ENCODE measurements around the gene LYPD6B. TPM values are rescaled to one million over a fixed set of nuclear protein-coding genes. Genes with fewer than 3 reads are reported as not detected.

LYPD6B gene
- total and polyA plus RNA-seq, 2 donors = 5.3 to 15.2 TPM

GRCh38 chr2:149062531-149062930 is 24.0 kb downstream of the LYPD6B start:
- 71% methylated on average over 3 of the region's 3 CpGs for WGBS
- Histone ChIP-seq H3K4me1 (ENCODE audit: insufficient read depth) (no peaks in the 10 kb centered on the region), H3K36me3 (ENCODE audit: insufficient read depth) (no peaks in the 10 kb centered on the region), H3K27ac (ENCODE audit: low read depth) (no peak overlapping the region), H3K4me3 (ENCODE audit: low read depth, low read length) (no peak overlapping the region)
- no peak for DNase-seq (ENCODE audit: extremely low spot score)

GRCh38 chr2:149063177-149063576 is 24.7 kb downstream of the LYPD6B start:
- 75% methylated on average over 4 of the region's 4 CpGs for WGBS
- DNase-seq (ENCODE audit: extremely low spot score) = no peak
- no peaks in the 10 kb centered on the region for H3K36me3 ChIP-seq (ENCODE audit: insufficient read depth)
- H3K4me3 ChIP-seq (ENCODE audit: low read depth, low read length) = no peak overlapping the region
- no peak overlapping the region for H3K27ac ChIP-seq (ENCODE audit: low read depth)
- no peaks in the 10 kb centered on the region for H3K4me1 ChIP-seq (ENCODE audit: insufficient read depth)

DNA sequence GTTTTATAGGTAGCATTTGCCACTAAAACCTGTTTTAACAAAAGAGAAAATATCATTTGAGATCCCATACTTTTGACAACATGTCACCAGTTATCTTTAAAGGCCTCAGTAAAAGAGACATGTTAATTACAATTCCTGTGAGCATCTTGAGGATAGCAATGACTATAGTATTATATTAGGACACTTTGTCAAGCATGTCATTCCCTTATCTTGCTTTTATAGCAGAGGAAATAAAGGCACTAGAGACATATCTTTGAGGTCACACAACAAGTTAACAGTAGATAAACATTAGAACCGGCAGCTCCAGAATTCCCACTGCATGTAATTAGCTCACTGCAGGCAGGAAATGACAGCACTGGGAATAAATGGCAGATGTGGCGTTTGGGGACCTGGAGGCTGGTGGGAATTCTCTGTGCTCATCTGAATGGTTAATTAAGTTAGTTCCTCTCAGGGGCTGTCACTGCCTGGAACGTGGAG is 25.9 kb downstream of the LYPD6B start:
- H3K27ac ChIP-seq (ENCODE audit: low read depth) = no peak overlapping the region
- H3K4me3 ChIP-seq (ENCODE audit: low read depth, low read length) = no peak overlapping the region
- DNase-seq (ENCODE audit: extremely low spot score) = no peak
- H3K36me3 ChIP-seq (ENCODE audit: insufficient read depth) = no peaks in the 10 kb centered on the region
- no peaks in the 10 kb centered on the region for H3K4me1 ChIP-seq (ENCODE audit: insufficient read depth)
- WGBS = 46% methylated on average over 3 of the region's 3 CpGs

DNA sequence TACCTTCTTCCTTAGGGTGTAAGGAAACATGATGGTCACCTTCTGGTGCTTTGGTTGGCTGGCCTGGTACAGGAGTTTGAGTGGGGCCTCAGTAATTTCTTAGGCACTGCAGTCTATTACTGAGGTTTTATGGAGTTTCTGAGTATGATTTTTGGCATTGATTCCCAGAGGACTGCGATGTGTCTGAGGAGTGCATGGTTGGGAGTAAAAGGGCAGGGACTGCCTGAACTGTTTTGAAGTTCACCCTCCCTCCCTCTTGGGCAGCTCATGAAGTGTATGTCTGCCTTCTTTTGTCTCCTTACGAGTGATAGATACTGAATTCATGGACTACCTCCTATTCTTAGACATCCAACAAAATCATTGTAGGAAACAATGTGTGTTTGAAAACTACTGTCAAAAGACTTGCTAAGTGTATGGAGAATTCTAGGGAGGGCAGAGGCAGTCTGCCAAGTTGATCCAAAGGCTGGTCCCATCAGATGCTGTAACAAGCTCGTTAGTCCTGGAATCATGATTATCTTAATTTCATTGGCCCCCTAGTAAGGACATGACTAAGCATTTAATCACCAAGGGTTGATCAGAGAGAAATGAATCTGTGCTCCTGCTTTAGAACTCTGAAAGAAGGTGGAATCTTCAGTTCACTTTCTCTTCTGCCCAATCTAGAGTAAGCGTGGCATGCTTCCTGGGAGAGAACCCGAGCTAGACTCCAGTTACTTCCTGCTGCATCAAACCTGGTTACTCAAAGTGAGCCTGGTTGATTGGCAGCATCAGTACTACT is 26.5 kb downstream of the LYPD6B start:
- H3K36me3 ChIP-seq (ENCODE audit: insufficient read depth) = no peaks in the 10 kb centered on the region
- H3K4me1 ChIP-seq (ENCODE audit: insufficient read depth) = no peaks in the 10 kb centered on the region
- no peak overlapping the region for H3K27ac ChIP-seq (ENCODE audit: low read depth)
- H3K4me3 ChIP-seq (ENCODE audit: low read depth, low read length) = no peak overlapping the region
- 68% methylated on average over 5 of the region's 5 CpGs for WGBS
- DNase-seq (ENCODE audit: extremely low spot score) = no peak

- H3K4me3 ChIP-seq (ENCODE audit: low read depth, low read length) = no peak overlapping the region
- WGBS = 88% methylated on average over 6 of the region's 6 CpGs
- DNase-seq (ENCODE audit: extremely low spot score) = no peak
- H3K36me3 ChIP-seq (ENCODE audit: insufficient read depth) = no peaks in the 10 kb centered on the region
- no peak overlapping the region for H3K27ac ChIP-seq (ENCODE audit: low read depth)
- H3K4me1 ChIP-seq (ENCODE audit: insufficient read depth) = no peaks in the 10 kb centered on the region
Measured at GRCh38 chr2:149068225-149068995, 29.9 kb downstream of the LYPD6B start.

GRCh38 chr2:149068996-149069888 is 30.7 kb downstream of the LYPD6B start:
- Histone ChIP-seq H3K4me1 (ENCODE audit: insufficient read depth) (no peaks in the 10 kb centered on the region), H3K36me3 (ENCODE audit: insufficient read depth) (no peaks in the 10 kb centered on the region), H3K27ac (ENCODE audit: low read depth) (no peak overlapping the region), H3K4me3 (ENCODE audit: low read depth, low read length) (no peak overlapping the region)
- peak; percentile 59 for DNase-seq (ENCODE audit: extremely low spot score)
- 52% methylated on average over 5 of the region's 5 CpGs for WGBS

- WGBS = 66% methylated on average over 9 of the region's 9 CpGs
- H3K4me3 ChIP-seq (ENCODE audit: low read depth, low read length) = no peak overlapping the region
- H3K36me3 ChIP-seq (ENCODE audit: insufficient read depth) = no peaks in the 10 kb centered on the region
- no peak for DNase-seq (ENCODE audit: extremely low spot score)
- no peaks in the 10 kb centered on the region for H3K4me1 ChIP-seq (ENCODE audit: insufficient read depth)
- no peak overlapping the region for H3K27ac ChIP-seq (ENCODE audit: low read depth)
Measured at GRCh38 chr2:149070681-149071320, 32.3 kb downstream of the LYPD6B start.

- 70% methylated on average over 2 of the region's 2 CpGs for WGBS
Measured at GRCh38 chr2:149075105-149075504, 36.6 kb downstream of the LYPD6B start.

GRCh38 chr2:149075853-149076252 is 37.4 kb downstream of the LYPD6B start:
- Histone ChIP-seq H3K4me1 (ENCODE audit: insufficient read depth) (no peaks in the 10 kb centered on the region), H3K27ac (ENCODE audit: low read depth) (no peak overlapping the region), H3K4me3 (ENCODE audit: low read depth, low read length) (no peak overlapping the region), H3K36me3 (ENCODE audit: insufficient read depth) (no peaks in the 10 kb centered on the region)
- WGBS = 38% methylated on average over 10 of the region's 10 CpGs
- no peak for DNase-seq (ENCODE audit: extremely low spot score)

More at GRCh38 chr2:149075105-149075504, 36.6 kb downstream of the LYPD6B start:
- Histone ChIP-seq H3K36me3 (ENCODE audit: insufficient read depth) (no peaks in the 10 kb centered on the region), H3K4me3 (ENCODE audit: low read depth, low read length) (no peak overlapping the region), H3K27ac (ENCODE audit: low read depth) (no peak overlapping the region), H3K4me1 (ENCODE audit: insufficient read depth) (no peaks in the 10 kb centered on the region)
- DNase-seq (ENCODE audit: extremely low spot score) = no peak

GRCh38 chr2:149076863-149077412 is 38.4 kb downstream of the LYPD6B start:
- H3K4me3 ChIP-seq (ENCODE audit: low read depth, low read length) = no peak overlapping the region
- no peaks in the 10 kb centered on the region for H3K4me1 ChIP-seq (ENCODE audit: insufficient read depth)
- WGBS = 72% methylated on average over 5 of the region's 5 CpGs

DNA sequence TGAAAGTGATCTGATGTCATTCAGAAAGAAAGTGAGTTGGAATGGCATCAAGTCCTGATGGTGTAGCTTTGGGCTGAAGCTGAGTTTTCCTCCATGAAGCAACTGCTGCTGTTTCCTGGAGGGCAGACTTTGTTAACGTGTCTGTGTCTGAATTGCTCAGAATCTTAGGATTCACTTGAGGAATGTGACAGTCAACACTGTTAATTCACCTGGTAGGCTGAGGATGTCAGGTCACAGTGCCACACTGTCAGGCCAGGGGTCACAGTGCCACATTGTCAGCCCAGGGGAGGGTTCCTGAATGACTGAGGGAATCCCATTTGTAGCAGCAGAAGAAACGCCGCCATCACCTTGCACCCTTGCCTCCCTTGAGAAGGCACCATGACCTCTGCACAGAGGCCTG is 39.4 kb downstream of the LYPD6B start:
- WGBS = 82% methylated on average over 3 of the region's 3 CpGs
- Histone ChIP-seq H3K4me3 (ENCODE audit: low read depth, low read length) (no peak overlapping the region), H3K4me1 (ENCODE audit: insufficient read depth) (no peaks in the 10 kb centered on the region), H3K36me3 (ENCODE audit: insufficient read depth) (no peaks in the 10 kb centered on the region), H3K27ac (ENCODE audit: low read depth) (no peak overlapping the region)
- DNase-seq (ENCODE audit: extremely low spot score) = no peak

More at GRCh38 chr2:149076863-149077412, 38.4 kb downstream of the LYPD6B start:
- Histone ChIP-seq H3K36me3 (ENCODE audit: insufficient read depth) (no peaks in the 10 kb centered on the region), H3K27ac (ENCODE audit: low read depth) (no peak overlapping the region)
- no peak for DNase-seq (ENCODE audit: extremely low spot score)

- Histone ChIP-seq H3K27ac (ENCODE audit: low read depth) (no peak overlapping the region), H3K4me3 (ENCODE audit: low read depth, low read length) (no peak overlapping the region), H3K4me1 (ENCODE audit: insufficient read depth) (no peaks in the 10 kb centered on the region), H3K36me3 (ENCODE audit: insufficient read depth) (no peaks in the 10 kb centered on the region)
- DNase-seq (ENCODE audit: extremely low spot score) = no peak
- 76% methylated on average over 3 of the region's 3 CpGs for WGBS
Measured at GRCh38 chr2:149080099-149080498, 41.6 kb downstream of the LYPD6B start.

DNA sequence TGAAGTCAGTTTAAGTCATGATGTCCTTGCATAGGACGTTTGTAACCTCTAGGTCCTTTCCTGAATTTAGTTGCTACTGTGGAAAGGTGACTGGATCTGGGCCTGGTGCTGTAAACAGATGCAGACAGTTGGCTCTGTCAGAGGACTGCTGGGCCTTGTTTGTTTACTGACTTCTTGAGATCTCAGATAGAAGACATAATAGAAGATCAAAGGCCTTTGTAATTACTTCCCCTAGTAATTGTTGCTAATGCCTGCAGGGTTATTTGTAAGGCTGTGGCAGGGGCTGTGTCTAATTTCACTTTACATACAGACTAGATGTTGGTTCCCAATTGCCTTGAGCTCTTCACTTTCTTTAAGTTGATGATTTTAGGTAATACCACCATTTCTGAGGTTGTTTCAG is 42.5 kb downstream of the LYPD6B start:
- DNase-seq (ENCODE audit: extremely low spot score) = no peak
- H3K27ac ChIP-seq (ENCODE audit: low read depth) = no peak overlapping the region
- 66% methylated on average over 1 of the region's 1 CpG for WGBS
- H3K4me1 ChIP-seq (ENCODE audit: insufficient read depth) = no peaks in the 10 kb centered on the region
- no peak overlapping the region for H3K4me3 ChIP-seq (ENCODE audit: low read depth, low read length)
- H3K36me3 ChIP-seq (ENCODE audit: insufficient read depth) = no peaks in the 10 kb centered on the region
